ENCODE data around the gene CLEC20A. TPM values are rescaled to one million over a fixed set of nuclear protein-coding genes. Genes with fewer than 3 reads are reported as not detected.

The CLEC20A gene
- total RNA-seq, 3 donors from 2014 or later = not detected

DNA sequence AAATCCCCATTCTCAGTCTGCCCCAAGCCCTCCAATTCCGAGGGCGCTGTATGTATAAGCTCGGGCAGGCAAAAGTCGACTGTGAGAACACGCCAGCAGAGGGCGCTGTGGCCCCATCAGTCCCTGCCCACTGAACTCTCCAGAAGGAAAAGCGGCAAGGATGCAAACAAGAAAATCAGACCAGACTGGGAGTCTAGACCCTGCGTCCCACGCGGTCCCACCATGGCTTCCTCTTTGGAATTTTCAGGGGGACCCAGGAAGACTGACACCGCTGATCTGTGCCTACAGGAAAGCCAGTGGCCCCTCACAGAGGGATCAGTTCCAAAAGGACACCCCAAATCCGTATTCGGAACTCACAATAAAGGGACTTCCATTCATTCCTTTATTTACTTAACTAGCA, 35.6 kb upstream of the CLEC20A start:
- peak; percentile 82 to 95 (median 91) for DNase-seq
- Histone ChIP-seq H3K4me3 (no peak overlapping the region), H3K9me3 (no peaks in the 10 kb centered on the region), H3K4me1 (ENCODE audit: low read depth) (peaks cover 18% of the 10 kb centered on the region), H3K36me3 (ENCODE audit: low read depth) (no peaks in the 10 kb centered on the region)
- TF ChIP-seq, protein P1, sequence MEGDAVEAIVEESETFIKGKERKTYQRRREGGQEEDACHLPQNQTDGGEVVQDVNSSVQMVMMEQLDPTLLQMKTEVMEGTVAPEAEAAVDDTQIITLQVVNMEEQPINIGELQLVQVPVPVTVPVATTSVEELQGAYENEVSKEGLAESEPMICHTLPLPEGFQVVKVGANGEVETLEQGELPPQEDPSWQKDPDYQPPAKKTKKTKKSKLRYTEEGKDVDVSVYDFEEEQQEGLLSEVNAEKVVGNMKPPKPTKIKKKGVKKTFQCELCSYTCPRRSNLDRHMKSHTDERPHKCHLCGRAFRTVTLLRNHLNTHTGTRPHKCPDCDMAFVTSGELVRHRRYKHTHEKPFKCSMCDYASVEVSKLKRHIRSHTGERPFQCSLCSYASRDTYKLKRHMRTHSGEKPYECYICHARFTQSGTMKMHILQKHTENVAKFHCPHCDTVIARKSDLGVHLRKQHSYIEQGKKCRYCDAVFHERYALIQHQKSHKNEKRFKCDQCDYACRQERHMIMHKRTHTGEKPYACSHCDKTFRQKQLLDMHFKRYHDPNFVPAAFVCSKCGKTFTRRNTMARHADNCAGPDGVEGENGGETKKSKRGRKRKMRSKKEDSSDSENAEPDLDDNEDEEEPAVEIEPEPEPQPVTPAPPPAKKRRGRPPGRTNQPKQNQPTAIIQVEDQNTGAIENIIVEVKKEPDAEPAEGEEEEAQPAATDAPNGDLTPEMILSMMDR (IDR thresholded peaks at IDR 0.05) = peak; percentile 83
- peak; percentile 78 for ATAC-seq
- intact Hi-C loops (cut with DNase I, micrococcal nuclease) = loop anchor here (10.0 kb wide), 1 partner anchor 472 kb away; no protein-coding TSS in a partner anchor

DNA sequence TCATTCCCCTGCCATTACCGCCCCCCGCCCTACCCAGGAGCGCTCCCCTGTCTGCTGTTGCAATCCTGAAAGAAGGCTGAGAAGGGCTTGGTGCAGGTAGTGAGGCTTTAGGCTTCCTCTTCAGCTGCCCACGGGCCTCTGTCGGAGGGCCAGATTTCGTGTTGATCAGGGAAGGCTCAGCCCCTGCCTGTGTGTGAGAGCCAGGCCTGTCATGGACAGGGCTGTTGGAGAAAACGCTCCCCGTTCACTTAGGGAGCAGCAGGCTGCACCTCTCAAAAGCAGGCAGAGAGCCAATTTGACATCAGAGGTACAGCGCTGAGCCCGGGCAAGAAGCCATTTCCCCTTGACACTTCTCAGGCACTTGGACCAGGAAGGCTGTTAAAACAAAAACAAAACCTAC, 35.1 kb upstream of the CLEC20A start:
- no peaks in the 10 kb centered on the region for H3K36me3 ChIP-seq (ENCODE audit: low read depth)
- TF ChIP-seq, protein P1 (IDR thresholded peaks at IDR 0.05) = no peak
- ATAC-seq (peak; percentile 5), DNase-seq (no peak)
- H3K4me1 ChIP-seq (ENCODE audit: low read depth) = peaks cover 13% of the 10 kb centered on the region
- intact Hi-C loops (cut with DNase I, micrococcal nuclease) = loop anchor here (10.0 kb wide), 1 partner anchor 473 kb away; no protein-coding TSS in a partner anchor
- H3K4me3 ChIP-seq = no peak overlapping the region
- no peaks in the 10 kb centered on the region for H3K9me3 ChIP-seq

DNA sequence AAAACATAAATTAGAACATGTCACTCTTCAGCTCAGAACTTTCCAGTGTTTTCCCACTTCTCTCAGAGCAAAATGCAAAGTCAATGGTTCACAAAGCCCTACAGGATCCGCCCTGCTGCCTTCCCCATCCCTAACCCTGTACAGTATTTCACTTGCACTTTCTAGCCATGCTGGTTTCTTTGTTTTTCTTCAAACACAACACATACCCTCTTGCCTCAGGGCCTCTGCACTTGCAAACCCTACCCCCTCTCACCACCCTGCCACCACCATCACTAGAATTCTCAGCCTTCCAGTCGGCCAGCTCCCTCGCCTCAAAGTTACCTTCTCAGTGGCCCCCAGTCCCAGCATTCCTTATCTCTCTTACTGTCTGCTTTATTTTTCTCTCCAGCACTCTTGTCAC, 33.7 kb upstream of the CLEC20A start:
- Histone ChIP-seq H3K9me3 (no peaks in the 10 kb centered on the region), H3K4me3 (no peak overlapping the region), H3K36me3 (ENCODE audit: low read depth) (no peaks in the 10 kb centered on the region), H3K4me1 (ENCODE audit: low read depth) (peaks cover 7% of the 10 kb centered on the region)
- intact Hi-C loops (cut with DNase I, micrococcal nuclease) = loop anchor here (10.0 kb wide), 1 partner anchor 474 kb away; no protein-coding TSS in a partner anchor
- TF ChIP-seq, protein P1 (IDR thresholded peaks at IDR 0.05) = no peak
- DNase-seq (no peak), ATAC-seq (no peak)

DNA sequence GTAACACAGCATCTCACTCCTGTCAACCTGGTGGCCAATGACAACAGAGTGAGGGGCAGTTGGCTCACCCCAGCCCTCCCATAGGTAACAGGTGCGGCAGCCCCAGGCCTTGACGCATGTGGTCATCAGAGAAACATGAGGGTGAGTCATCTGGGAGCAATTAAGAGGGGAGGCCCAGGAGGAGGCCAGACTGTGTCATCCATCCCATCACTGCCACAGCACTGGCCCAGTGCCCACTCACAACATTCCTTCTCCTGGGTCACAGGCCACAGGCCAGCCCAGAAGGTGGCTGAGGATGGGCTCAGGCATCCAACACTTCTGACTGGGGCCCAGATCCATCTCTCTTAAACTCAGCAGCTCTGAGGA, 33.3 kb upstream of the CLEC20A start:
- peaks cover 7% of the 10 kb centered on the region for H3K4me1 ChIP-seq (ENCODE audit: low read depth)
- DNase-seq (no peak), ATAC-seq (peak; percentile 29)
- TF ChIP-seq, protein P1 (IDR thresholded peaks at IDR 0.05) = no peak
- intact Hi-C loops (cut with DNase I, micrococcal nuclease) = loop anchor here (10.0 kb wide), 1 partner anchor 475 kb away; no protein-coding TSS in a partner anchor
- no peak overlapping the region for H3K4me3 ChIP-seq
- no peaks in the 10 kb centered on the region for H3K9me3 ChIP-seq
- no peaks in the 10 kb centered on the region for H3K36me3 ChIP-seq (ENCODE audit: low read depth)

DNA sequence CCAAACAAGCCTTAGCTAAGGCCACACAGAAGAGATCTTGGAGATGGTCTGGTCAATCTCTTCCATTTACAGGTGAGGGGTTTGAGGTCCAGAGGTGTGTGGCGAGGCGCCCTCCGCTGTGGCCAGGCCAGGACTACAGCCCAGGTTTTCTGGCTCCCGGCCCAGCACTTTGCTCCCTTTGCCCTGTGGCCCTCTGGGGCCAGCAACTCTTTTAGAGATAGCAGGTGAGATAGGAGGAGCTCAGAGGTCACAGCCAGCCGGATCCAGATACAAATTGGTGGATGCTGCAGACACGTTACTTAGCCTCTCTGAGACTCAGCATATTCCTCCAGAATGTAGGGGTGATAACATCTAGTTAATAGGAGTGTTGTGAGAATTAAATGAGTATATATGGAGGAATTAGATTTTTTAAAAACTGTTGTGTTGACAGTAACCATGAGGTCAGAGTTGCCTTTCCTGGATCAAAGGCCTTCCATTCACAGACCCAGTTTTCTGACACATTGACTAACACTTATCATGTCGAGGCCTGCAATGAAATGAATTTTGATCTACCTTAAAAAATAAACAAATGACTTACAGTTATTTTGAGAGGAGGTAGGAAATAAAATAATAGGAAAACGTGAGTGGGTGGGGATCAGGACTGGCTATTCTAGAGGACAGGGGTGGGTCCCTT, 32.7 kb upstream of the CLEC20A start:
- intact Hi-C loops (cut with DNase I, micrococcal nuclease) = loop anchor here (10.0 kb wide), 1 partner anchor 475 kb away; no protein-coding TSS in a partner anchor
- ATAC-seq = no peak
- H3K9me3 ChIP-seq = no peaks in the 10 kb centered on the region

More for the DNA sequence above, 32.7 kb upstream of the CLEC20A start:
- Histone ChIP-seq H3K4me1 (ENCODE audit: low read depth) (peaks cover 7% of the 10 kb centered on the region), H3K4me3 (no peak overlapping the region), H3K36me3 (ENCODE audit: low read depth) (no peaks in the 10 kb centered on the region)
- TF ChIP-seq, protein P1 (IDR thresholded peaks at IDR 0.05) = no peak
- DNase-seq = no peak
